Measurements from ENCODE around the gene ACSF2.
A peak's percentile ranks its signal among the peaks of the same experiment; 100 is the strongest.

The ACSF2 gene

GRCh38 chr17:50479522-50480141 is 53.6 kb downstream of the ACSF2 start:
- DNase-seq = peak; percentile 79

DNA sequence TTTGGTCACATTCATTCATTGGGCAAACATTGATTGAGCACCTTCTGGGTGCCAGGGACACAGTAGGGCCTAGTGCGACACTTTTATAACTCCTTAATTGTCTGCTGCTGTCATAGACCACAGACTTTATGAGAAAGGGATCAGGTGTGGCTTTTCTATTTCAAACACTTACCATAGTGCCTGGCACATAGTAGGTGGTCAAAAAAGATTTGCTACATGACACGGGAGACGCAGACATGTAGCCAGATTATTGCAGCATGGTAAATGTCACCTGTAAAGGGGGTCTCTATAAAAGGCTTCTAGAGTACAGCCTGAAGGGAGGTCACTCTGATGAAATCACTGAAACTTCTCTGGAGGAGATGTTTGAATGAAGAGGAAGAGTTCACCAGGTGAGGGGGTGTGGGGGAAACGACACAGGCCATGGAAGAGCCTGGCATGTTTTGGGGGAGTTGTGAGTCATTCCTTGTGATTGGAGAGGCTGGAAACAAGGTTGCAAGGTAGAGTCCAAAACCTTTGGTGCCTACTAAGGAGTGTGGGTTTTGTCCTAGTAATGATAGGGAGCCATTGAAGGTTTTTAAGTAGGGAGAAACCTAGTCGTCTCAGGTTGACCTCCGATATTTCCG is 54.2 kb downstream of the ACSF2 start:
- no peak for DNase-seq

GRCh38 chr17:50480854-50481490 is 55.0 kb downstream of the ACSF2 start:
- no peak for DNase-seq

DNA sequence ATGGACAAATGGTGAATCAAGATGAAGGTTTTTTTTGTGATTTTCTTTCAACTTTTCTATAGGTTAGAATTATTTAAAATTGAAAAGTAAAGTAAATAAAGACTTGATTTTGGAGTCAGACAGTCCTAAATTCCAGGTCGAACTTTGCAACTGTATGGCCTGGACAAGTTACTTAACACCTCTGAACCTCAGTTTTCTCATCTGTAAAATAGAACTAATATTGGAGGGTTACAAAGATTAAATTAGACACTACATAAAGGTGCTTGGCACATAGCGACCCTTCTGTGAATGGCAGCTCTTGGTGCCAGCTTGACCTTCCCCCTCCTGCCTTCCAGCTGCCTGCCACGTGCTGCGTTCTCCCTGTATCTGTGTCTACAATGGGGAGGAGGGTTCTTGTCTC is 55.6 kb downstream of the ACSF2 start:
- no peak for DNase-seq

DNA sequence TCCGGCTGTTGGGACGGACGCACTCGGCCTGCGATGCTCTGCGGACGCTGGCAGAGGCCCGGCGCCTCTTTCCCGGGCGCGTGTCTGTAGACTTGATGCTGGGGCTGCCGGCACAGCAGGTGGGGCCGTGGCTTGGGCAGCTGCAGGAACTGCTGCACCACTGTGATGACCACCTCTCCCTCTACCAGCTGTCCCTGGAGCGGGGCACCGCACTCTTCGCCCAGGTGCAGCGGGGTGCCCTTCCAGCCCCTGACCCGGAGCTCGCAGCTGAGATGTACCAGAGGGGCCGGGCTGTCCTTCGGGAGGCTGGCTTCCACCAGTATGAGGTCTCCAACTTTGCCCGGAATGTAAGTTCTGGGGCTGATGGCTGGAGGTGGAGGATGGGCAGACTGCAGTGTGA is 56.1 kb downstream of the ACSF2 start:
- DNase-seq = no peak

- peak; percentile 59 for DNase-seq
These were observed 56.5 kb downstream of the ACSF2 start for GRCh38 chr17:50482516-50482915.

GRCh38 chr17:50483266-50483665 is 57.2 kb downstream of the ACSF2 start:
- DNase-seq = no peak

- no peak for DNase-seq
These were observed 58.6 kb downstream of the ACSF2 start for GRCh38 chr17:50484386-50485155.

DNA sequence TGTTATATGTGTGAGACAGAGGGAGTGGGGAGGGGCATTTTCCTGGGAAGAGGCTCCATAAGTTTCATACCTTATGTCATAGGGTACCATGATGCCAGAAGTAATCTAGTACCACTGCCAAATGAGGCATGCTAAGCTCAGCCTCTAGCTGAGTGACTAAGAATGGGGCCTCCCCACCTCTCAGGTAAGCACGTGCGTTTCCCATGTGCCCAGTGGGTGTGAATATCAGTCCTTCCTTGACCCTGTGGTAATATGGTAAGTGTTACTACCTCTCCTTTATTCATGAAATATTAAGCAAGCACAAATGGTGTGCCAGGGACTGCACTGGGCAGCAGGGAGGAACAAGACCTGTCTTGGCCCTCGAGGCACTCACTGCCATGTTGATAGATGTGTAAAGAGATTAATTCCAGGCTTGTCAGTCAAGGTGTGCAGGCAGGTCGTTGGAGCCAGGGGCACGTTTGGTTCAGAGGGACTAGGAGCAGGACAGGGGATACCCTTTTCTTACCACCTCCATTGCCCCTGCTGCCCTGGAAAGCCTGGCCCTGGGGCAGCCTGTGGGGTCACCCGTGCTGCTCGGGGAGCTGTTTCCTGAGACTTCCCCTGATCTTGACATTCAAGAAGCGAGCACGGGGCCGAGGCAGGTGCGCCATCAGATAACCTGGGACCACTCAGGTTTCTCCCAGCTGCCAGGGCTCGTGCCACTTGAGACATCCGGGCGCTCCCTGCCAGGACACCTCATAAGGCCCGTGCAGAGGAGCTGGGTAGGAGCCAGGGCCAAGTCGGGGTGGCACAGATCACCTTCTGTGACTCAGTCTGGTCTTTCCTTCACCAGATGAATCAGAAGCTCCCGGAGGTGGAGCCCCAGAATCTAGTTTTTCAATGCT is 61.4 kb downstream of the ACSF2 start:
- DNase-seq = no peak

GRCh38 chr17:50488880-50489279 is 62.9 kb downstream of the ACSF2 start:
- DNase-seq = no peak

- no peak for DNase-seq
These were observed 65.5 kb downstream of the ACSF2 start for GRCh38 chr17:50491505-50491904.

DNA sequence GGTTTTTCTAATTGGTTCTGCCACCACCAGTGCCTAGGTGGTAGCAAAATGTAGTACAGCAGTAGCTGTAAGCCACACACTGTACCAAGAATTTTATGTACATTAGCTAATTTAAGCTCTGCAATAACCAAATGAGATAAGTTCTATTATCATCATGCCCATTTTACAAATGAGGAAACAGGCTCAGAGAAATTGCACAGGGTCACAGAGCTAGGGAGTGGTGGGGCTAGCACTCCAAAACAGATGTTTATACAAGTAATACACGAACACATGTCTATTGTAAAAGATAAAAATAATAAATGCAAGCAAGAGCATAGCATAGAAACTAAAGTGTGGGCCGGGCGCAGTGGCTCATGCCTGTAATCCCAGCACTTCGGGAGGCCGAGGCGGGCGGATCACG is 66.2 kb downstream of the ACSF2 start:
- DNase-seq = no peak

DNA sequence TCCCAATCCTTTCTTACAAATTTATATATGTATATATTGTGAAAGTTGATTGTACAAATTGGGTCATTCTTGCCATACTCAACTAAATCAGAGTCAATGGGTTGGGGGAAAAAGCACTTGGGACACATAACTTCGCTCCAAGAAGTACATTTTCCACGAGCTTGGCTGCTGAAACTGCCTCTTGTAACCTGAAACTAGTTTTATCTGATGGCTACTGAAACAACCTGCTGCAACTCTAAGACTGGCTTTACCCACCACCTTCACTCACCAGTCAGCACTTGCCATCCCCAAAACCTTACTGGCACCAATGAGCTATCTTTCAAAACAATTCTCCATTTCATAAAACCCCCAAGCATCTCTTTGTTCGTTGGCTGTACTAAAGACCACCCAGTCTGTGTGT is 67.7 kb downstream of the ACSF2 start:
- no peak for DNase-seq

DNA sequence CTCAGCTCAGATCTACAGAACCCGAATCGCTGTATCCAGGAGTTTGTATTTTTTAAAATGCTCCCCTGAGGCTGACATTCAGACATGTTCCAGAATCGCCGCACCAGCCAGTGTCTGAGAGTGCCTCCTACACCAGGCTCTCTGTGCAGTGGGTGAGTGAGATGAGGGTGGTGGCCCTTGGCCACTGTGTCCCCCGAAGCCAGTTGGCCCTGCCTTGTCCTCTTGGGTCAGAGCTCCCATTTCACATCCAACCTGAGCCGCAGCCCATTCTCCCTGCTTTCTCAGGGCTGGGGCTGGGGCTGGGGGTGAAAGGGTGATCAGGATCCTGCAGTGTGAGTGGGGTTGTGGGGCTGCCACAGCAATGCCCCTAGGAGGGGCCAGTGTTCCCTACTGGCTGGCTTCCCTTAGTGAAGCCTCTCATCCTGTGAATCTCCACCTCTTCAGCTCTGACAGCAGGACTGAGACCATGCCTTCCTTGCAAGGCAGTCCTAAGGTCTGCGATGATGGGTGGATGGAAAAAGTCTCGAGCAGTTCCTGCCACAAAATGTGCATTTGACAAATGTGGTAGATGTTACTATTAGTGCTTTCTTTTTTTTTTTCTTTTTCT is 69.3 kb downstream of the ACSF2 start:
- DNase-seq = no peak

- no peak for DNase-seq
These were observed 69.9 kb downstream of the ACSF2 start for GRCh38 chr17:50495918-50496317.

DNA sequence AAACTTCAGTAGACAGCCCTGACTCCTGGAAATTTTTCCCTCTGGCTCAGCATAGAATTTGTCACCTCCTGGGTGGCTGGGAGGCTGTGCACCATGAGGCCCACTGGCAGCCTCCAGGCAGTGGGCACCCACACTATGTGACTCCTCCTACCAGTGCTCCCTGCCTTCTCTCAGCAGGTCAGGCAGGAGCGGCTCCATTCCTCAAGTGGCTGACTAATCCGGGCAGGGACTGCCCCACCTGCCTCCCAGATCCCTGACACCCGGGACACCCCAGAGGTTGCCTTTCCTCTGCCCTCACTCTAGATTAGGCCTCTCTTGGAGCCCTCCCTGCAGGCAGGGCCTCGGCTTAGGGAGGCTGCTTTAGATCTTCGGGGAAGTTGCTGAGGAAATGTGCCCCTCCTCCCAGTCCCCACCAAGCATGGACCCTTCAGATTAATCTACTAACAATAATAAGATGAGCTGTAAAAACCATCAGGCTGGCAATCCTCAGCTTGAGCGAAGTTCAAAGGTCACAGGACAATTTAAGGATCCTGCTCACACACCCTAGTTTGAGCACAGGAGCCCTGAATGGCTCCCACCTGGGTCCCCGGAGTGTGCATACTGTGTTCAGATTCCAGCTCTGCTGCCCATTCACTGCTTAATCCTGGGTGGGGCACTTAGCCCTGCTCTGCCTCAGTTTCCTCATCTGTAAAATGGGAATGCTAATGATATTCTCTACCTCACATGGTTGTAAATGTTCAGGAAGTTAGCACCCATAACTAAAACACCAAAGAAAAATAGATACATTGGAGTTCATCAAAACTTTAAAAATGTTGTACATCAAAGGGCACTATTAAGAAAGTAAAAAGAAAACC is 72.2 kb downstream of the ACSF2 start:
- no peak for DNase-seq

- no peak for DNase-seq
These were observed 73.3 kb downstream of the ACSF2 start for GRCh38 chr17:50499270-50499669.

- DNase-seq = no peak
These were observed 73.7 kb downstream of the ACSF2 start for GRCh38 chr17:50499721-50500120.

GRCh38 chr17:50501054-50501453 is 75.0 kb downstream of the ACSF2 start:
- no peak for DNase-seq

DNA sequence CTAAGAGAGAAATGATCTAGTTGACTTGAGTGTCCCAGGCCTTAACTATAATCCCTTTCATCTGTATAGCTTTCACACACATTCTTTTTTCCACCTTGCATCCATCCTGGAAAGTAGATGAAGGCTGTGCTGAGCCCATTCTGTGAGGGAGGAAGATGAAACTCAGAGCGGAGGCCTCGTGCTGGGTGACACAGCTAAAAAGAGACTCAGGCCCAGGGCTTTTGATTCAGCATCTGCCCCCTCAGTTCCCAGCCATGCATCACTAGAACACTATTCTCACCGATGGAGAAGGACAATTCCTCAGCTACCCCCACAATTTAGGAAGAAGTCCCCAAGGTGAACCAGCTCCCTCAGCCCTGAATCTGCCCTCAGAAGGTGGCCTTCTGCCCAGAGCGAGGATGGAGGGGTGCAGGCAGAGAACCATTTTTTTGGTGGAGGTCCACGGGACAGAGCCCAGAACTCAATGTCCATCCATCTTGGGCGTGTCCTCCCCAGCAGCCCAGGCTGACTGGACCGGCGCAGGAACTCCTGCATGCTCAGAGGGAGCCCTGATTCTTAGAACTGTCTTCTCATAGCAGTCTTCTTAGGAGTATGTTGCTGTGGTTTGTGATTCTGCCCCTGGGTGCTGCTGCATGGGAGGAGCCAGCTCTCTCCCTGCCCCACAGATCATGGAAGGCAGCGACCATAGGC is 76.4 kb downstream of the ACSF2 start:
- DNase-seq = no peak
